Suprapubic skin (tissue), 4 donors: ENCODE measurements around the gene HAGH. TPM values are rescaled to one million over a fixed set of nuclear protein-coding genes. Genes with fewer than 3 reads are reported as not detected.
A peak's percentile ranks its signal among the peaks of the same experiment; 100 is the strongest.

Experiments
- DNase-seq, 2 donors: peaks; one replicate each; pipeline ENCODE4 v3.0.0-alpha.2; 2019; ENCODE audit warnings: low spot score in 2 of 2
- H3K27ac ChIP-seq: fragments of 200-600 bp; sonication (generic); one replicate; pipeline ENCODE4 v1.5.1; 2019
- H3K27me3 ChIP-seq: fragments of 200-600 bp; sonication (generic); one replicate; pipeline ENCODE4 v1.5.1; 2019
- H3K36me3 ChIP-seq: fragments of 200-600 bp; sonication (generic); one replicate; pipeline ENCODE4 v1.5.1; 2019
- H3K4me1 ChIP-seq: fragments of 200-600 bp; sonication (generic); one replicate; pipeline ENCODE4 v1.5.1; 2019
- H3K4me3 ChIP-seq: fragments of 200-600 bp; sonication (generic); one replicate; pipeline ENCODE4 v1.5.1; 2019; ENCODE audit warnings: mild to moderate bottlenecking
- H3K9me3 ChIP-seq: fragments of 200-600 bp; sonication (generic); one replicate; pipeline ENCODE4 v1.5.1; 2019
- EP300 ChIP-seq: sonication (generic); formaldehyde crosslinking; IDR thresholded peaks from one replicate; pipeline ENCODE4 v1.6.1; 2017; ENCODE audit warnings: antibody characterized with exemption
- POLR2A ChIP-seq, 2 donors: fragments of 450-650 bp; IDR thresholded peaks; one replicate each; pipeline ENCODE4 v1.6.1; 2017; ENCODE audit warnings: antibody characterized with exemption in 2 of 2, mild to moderate bottlenecking in 2 of 2, moderate library complexity in 2 of 2
- POLR2AphosphoS5 ChIP-seq, 3 donors: sonication (generic); formaldehyde crosslinking; IDR thresholded peaks; one replicate each; pipeline ENCODE4 v1.6.1; 2017; ENCODE audit warnings: antibody characterized with exemption in 3 of 3
- WGBS: methylation state at CpG from one replicate; pipeline ENCODE4 v1.1.5; 2018; 5-methylcytosine and 5-hydroxymethylcytosine counted together
- total RNA-seq, 4 donors: library from RNA; depleted of rRNA; stranded (reverse); fragments of >200 nt; gene quantifications; one replicate each; pipeline ENCODE4 v1.1.0, GENCODE V29; 2016
- TF ChIP-seq, protein P1 (sequence below), 2 donors: fragments of 200-600 bp in 1 of 2; fragments of 450-650 bp in 1 of 2; sonication (generic) in 1 of 2; IDR thresholded peaks; one replicate each; pipeline ENCODE4 v1.5.1; 2016 to 2019; ENCODE audit warnings: antibody characterized with exemption in 2 of 2, mild to moderate bottlenecking in 1 of 2, moderate library complexity in 1 of 2

The HAGH gene
- total RNA-seq, 4 donors from 2014 or later, result 49.8 to 66.6 (median 51.9) TPM

DNA sequence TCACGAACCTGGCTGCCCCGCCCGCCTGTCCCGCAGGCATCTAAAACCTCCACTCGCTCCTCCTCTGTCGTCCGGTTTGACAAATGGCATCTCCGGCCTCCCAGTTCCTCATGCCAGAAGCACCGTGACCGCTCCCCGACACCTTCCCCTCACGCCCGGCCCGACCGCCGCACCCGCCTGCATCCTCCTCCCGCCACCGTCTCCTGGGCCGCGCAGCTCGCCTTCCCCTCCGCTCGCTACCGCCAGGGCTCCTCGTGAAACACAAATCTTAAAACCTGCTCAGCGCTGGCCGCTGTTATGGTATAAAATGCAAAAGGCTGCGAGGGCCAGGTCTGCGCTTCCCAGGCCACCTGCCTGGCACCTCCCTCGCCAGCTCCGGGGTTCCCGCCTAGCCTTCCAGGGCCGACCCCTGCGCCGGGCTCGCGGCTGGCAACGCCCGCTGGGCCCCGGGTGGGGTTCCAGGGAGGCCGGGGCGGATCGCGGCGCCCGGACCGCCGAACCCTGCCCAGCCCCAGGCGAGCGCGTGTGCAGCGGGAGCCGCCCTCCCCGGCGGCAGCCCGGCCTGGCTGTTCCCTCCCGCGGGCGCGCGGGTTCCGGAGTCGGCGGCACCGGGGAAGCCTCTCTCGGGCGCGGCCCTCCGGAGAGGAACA, 44.7 kb downstream of the HAGH start:
- H3K27ac ChIP-seq, result peak overlapping the region; percentile 91
- no peak for TF ChIP-seq POLR2A (IDR thresholded peaks at IDR 0.05)
- TF ChIP-seq EP300, result no peak
- no peak for TF ChIP-seq POLR2AphosphoS5 (IDR thresholded peaks at IDR 0.05)
- TF ChIP-seq, protein P1, sequence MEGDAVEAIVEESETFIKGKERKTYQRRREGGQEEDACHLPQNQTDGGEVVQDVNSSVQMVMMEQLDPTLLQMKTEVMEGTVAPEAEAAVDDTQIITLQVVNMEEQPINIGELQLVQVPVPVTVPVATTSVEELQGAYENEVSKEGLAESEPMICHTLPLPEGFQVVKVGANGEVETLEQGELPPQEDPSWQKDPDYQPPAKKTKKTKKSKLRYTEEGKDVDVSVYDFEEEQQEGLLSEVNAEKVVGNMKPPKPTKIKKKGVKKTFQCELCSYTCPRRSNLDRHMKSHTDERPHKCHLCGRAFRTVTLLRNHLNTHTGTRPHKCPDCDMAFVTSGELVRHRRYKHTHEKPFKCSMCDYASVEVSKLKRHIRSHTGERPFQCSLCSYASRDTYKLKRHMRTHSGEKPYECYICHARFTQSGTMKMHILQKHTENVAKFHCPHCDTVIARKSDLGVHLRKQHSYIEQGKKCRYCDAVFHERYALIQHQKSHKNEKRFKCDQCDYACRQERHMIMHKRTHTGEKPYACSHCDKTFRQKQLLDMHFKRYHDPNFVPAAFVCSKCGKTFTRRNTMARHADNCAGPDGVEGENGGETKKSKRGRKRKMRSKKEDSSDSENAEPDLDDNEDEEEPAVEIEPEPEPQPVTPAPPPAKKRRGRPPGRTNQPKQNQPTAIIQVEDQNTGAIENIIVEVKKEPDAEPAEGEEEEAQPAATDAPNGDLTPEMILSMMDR (IDR thresholded peaks at IDR 0.05), result no peak
- H3K4me1 ChIP-seq, result peaks cover 45% of the 10 kb centered on the region
- DNase-seq, result no peak
- WGBS, result under 1% methylated on average over 34 of the region's 70 CpGs
- peaks cover 40% of the 10 kb centered on the region for H3K36me3 ChIP-seq
- H3K27me3 ChIP-seq, result no peaks in the 10 kb centered on the region
- no peaks in the 10 kb centered on the region for H3K9me3 ChIP-seq
- peak overlapping the region; percentile 79 for H3K4me3 ChIP-seq

DNA sequence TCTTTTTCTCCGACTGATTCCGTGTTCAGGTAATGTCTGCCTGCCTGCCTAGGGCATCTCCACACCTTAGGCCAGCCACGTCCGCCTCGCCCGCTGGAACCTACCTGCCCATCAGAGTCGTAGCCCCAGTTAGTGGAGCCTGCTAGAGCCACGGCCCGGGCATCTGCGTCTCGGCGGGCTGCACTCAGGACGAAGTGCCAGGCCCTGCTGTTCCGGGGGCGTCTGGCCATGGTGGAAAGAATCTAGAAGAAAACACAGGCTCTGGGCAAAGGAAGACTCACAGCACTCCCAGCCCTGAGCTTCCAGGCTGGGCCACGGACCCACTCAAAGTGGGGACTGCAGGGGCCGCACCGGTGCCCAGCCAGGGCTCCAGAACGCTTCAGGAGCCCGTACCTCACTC, 45.4 kb downstream of the HAGH start:
- Histone ChIP-seq H3K27me3 (no peaks in the 10 kb centered on the region), H3K4me3 (peak overlapping the region; percentile 79), H3K27ac (peak overlapping the region; percentile 91), H3K4me1 (peaks cover 43% of the 10 kb centered on the region), H3K36me3 (peaks cover 41% of the 10 kb centered on the region), H3K9me3 (no peaks in the 10 kb centered on the region)
- 61% methylated on average over 20 of the region's 20 CpGs for WGBS
- DNase-seq, result no peak
- TF ChIP-seq EP300 (no peak), POLR2A (IDR thresholded peaks at IDR 0.05) (no peak), POLR2AphosphoS5 (IDR thresholded peaks at IDR 0.05) (no peak)
- TF ChIP-seq, protein P1 (IDR thresholded peaks at IDR 0.05), result no peak

DNA sequence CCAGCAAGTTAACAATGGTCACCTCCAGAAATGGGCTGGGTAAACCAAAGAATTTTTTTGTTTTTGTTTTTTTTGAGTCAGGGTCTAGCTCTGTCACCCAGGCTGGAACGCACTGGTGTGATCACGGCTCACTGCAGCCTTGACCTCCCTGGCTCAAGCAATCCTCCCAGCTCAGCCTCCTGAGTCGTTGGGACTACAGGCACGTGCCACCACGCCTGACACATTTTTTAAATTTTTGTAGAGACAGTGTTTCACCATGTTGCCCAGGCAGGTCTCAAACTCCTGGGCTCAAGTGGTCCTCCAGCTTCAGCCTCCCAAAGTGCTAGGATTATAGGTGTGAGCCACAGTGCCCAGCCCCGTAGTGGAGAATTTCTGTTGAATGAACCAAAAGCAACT, 46.0 kb downstream of the HAGH start:
- TF ChIP-seq POLR2A (IDR thresholded peaks at IDR 0.05) (no peak), EP300 (no peak), POLR2AphosphoS5 (IDR thresholded peaks at IDR 0.05) (no peak)
- TF ChIP-seq, protein P1 (IDR thresholded peaks at IDR 0.05), result no peak
- 63% methylated on average over 5 of the region's 6 CpGs for WGBS
- DNase-seq, result no peak
- Histone ChIP-seq H3K9me3 (no peaks in the 10 kb centered on the region), H3K36me3 (peaks cover 44% of the 10 kb centered on the region), H3K4me1 (peaks cover 41% of the 10 kb centered on the region), H3K4me3 (no peak overlapping the region), H3K27me3 (no peaks in the 10 kb centered on the region), H3K27ac (no peak overlapping the region)

DNA sequence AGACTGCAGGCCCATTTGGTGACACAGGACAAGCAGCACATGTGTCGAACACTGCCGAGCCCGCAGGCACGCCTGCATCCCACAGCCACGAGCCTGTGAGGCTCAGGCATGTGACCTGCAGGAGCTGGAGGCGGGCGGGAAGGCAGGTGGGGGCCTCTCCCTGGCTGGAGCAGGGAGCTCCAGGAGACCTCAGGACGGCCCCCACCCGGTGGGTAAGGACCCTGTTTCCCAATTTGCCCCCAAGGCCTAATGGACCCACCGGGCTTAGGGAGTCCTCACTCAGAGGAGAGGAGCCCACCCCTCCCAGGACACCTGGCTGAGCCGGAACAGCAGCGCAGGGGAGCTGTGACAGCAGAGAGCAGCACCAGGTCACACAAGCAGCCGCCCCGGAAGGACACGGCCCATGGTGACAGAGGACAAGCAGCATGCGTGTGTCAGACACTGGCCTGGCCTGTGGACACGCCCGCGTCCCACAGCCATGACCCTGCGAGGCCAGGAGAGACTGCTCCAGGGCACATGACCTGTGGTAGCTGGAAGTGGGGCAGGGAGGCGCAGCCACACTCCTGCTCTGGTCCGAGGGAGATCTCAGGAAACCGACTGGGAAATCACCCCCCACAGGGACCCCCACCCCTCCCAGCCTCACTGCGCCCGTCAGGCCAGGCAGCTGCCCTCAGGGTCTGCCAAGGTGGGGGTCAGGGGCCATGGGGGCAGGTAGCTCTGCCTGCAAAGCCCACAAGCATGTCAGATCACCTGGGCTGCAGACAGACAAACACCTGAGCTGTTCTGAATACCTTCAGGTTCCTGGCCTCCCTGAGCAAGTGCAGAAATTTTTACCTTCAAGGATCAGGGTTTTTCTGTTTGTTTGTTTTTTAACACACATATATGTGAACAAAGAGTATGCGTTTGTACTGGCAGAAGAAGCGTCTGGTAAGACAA, 46.6 kb downstream of the HAGH start:
- DNase-seq, result no peak
- H3K4me1 ChIP-seq, result peaks cover 37% of the 10 kb centered on the region
- no peaks in the 10 kb centered on the region for H3K27me3 ChIP-seq
- TF ChIP-seq, protein P1 (IDR thresholded peaks at IDR 0.05), result no peak
- TF ChIP-seq POLR2AphosphoS5 (IDR thresholded peaks at IDR 0.05) (no peak), EP300 (no peak), POLR2A (IDR thresholded peaks at IDR 0.05) (no peak)
- H3K27ac ChIP-seq, result no peak overlapping the region
- H3K36me3 ChIP-seq, result peaks cover 50% of the 10 kb centered on the region
- no peaks in the 10 kb centered on the region for H3K9me3 ChIP-seq
- WGBS, result 76% methylated on average over 8 of the region's 27 CpGs
- no peak overlapping the region for H3K4me3 ChIP-seq

DNA sequence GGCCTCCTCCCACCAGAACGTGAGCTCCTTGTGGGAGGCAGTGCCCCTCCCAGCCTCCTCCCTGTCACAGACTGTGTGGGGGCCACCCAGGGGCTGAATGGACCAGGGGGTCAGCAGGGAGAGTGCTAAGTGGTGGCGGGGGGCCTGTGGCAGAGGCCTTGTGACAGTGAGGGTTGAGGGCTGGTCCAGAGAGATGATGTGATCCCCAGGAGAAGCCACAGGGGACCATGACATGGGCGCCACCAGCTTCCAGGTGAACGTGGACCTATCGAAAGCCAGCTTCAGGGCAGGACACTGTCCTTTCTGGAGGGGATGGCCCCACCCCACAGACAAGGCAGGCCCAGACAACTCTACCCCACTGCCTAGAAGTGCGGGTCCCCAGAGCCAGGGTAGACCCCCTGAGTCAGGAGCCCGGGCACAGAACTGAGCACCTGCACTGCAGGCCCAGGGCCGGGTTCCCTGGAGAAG, 47.4 kb downstream of the HAGH start:
- Histone ChIP-seq H3K4me3 (no peak overlapping the region), H3K36me3 (peaks cover 50% of the 10 kb centered on the region), H3K27ac (no peak overlapping the region)

More for the DNA sequence above, 47.4 kb downstream of the HAGH start:
- H3K9me3 ChIP-seq, result no peaks in the 10 kb centered on the region
- peaks cover 36% of the 10 kb centered on the region for H3K4me1 ChIP-seq
- TF ChIP-seq EP300, result no peak
- TF ChIP-seq POLR2AphosphoS5 (IDR thresholded peaks at IDR 0.05), result no peak
- TF ChIP-seq POLR2A (IDR thresholded peaks at IDR 0.05), result no peak
- TF ChIP-seq, protein P1 (IDR thresholded peaks at IDR 0.05), result no peak
- WGBS, result 71% methylated on average over 5 of the region's 8 CpGs
- H3K27me3 ChIP-seq, result no peaks in the 10 kb centered on the region
- DNase-seq, result no peak
